LNCaP clone FGC (cell line): ENCODE results near the gene HOXC6.

Experiments used
- DNase-seq: peaks from one replicate; pipeline ENCODE4 v3.0.0-alpha.2; 2011; ENCODE audit warnings: low read depth
- H3K4me3 ChIP-seq: 2 replicates; pipeline ENCODE4 v1.5.1; 2011; ENCODE audit warnings: mild to moderate bottlenecking, low read depth, low read length, control low read depth
- CTCF ChIP-seq: IDR thresholded peaks from 2 replicates; pipeline ENCODE4 v1.5.1; 2012; ENCODE audit warnings: mild to moderate bottlenecking; ENCODE audit not compliant: control insufficient read depth, insufficient read depth; ENCODE audit errors: extremely low read depth

Gene HOXC6

DNA sequence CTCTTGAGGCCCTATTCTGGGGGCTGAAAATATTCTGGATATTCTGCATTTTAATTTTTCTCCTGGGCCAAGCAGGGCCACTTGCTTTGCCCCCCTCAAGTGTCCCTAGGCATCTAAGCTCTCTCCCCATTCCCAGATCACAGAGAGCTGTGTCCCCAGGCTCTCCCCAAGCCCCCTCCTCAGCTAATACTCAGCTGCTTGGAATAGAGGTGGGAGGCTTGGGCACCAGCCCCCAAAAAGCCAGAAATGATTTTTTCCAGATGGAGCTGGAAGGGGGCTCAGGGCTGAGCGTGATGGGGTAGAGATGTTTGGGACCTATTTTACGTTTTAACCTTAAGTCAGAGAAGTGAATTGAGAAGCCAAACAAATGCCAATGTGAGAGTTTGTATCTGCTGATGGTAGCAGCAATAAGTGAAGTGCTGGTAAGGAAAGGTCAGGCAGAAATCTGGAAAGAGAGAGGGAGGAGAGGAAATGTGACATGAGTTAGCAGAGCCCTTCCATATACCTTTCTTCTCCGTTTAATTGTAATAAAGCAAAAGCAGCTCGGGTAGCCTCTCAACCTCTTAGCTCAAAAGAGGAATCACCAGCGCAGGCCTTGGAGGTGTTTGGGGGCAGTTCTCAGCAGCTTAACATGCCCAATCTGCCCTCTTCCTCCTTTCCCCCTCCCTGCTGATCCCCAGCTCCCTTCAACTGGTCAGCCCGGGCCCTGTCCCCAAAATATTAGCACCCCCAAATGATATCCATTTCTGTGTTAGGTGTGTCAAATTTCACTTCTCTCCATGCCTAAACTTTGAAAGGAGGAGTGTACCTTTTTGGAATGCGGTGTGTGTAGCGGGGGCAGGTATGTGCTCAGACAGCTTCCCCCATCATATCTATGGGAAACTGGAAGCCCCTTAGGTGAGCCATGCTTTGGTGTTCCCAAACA, 5.0 kb upstream of the HOXC6 start:
- TF ChIP-seq CTCF: no peak

GRCh38 chr12:54024127-54024526, 4.1 kb upstream of the HOXC6 start:
- no peak for TF ChIP-seq CTCF
- DNase-seq: no peak
- no peak overlapping the region for H3K4me3 ChIP-seq

More for the DNA sequence above, 5.0 kb upstream of the HOXC6 start:
- no peak overlapping the region for H3K4me3 ChIP-seq
- DNase-seq: no peak

GRCh38 chr12:54024581-54025305, 3.5 kb upstream of the HOXC6 start:
- H3K4me3 ChIP-seq: no peak overlapping the region
- DNase-seq: no peak
- TF ChIP-seq CTCF: no peak

DNA sequence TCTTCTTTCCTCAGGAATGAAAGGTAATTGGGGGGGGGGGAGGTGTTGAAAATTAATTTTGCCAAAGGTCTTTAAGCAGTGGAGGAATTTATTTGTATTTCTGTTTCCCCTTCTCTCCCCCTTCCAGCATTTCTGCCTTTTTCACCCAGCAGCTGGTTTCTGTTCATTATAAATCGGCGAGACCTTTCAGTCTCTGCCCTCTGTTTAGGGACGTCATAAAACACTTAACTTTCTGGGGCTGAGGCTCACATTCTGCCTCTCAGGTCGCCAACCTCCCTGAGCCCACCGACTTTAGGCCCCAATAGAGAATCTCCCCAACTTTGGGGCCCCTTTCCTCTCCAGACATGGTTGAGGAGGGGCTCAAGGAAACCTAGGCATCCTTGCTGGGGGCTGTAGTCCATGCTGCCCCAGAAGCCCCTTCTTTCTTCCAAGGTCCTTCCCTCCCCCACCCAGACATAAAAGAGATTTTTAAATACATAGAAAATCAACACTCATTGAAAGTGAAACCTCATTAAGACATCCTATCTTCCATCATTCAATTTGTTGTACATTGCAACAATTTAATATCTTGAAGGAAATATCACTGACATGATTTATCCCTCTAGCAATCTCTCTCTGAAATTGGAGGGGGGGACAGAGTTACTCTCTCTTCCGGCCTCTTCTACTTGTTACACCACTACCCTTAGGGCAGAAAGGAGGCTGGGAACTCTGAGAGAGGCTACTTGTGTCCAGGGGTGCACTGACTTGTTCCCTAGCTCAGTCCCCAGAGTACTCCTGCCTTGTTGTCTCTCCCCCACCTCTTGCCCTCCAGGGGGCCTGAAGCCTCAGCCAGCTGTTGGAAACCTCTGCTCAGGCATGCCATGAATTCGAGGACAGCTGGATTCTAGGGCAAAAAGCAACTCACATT, 2.5 kb upstream of the HOXC6 start:
- H3K4me3 ChIP-seq: no peak overlapping the region
- no peak for DNase-seq
- no peak for TF ChIP-seq CTCF

DNA sequence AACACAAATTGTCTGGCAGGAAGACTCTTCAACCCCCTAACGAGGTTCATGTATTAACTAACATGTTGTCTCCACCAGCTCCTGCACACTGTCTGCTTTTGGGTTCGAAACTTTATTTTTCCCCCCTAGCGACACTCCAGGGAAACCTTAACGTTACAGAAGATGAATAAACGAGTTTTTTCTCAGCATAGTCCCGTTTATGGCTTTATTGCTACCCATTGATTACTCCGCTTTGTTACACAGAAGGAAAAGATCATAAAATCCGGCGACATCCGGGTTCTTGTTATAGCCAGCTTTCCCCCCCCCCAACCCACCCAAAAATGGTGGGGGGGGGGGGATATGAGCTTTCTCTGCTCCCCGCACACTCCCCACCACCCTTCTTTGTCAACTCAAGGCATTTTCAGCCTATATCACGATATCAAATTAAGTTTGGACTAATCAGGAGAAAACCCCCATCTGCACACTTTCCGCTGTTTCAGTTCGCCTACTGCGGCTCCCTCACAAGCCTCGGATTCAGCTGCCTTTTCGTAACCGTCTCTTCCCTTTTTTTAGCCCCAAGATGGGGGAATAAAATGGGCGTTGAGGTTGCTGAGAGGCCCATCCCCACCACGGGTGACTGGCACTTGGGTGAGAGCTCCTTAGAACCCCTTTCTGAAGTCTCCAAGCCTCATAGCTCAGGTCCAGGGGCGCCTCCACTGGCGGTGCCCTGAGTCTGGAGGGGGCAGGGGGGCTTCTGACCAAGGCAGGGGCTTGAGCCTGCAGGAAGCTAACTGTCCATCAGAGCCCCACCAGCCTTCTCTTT, 1.4 kb upstream of the HOXC6 start:
- H3K4me3 ChIP-seq: no peak overlapping the region
- no peak for TF ChIP-seq CTCF
- no peak for DNase-seq

DNA sequence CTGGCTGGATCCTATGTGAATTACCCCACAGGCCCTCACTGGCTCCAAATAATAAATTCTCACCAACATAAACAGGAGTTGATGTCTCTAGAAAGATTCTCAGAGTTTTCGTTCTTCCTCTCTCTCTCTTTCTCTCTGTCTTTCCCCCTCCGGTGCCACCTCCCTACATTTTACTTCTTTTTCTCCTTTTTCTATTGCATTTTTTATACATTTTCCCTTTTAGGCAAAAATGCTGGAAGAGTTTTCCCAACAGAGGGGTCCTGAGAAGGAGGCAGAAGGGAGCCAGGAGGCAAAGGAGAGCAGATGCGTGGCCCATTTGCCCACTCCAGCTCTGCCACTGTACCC, 826 bp upstream of the HOXC6 start:
- no peak overlapping the region for H3K4me3 ChIP-seq
- no peak for DNase-seq
- TF ChIP-seq CTCF: no peak
